ENCODE data around the gene FXYD7.

GRCh38 chr19:35123573-35123972 is 19.5 kb upstream of the FXYD7 start:
- TF ChIP-seq CTCF (conservative IDR thresholded peaks at IDR 0.05; ENCODE audit: low read length) (no peak), EZH2phosphoT487 (IDR thresholded peaks at IDR 0.05; ENCODE audit: borderline replicate concordance, low read depth, low read length) (no peak)

Data from OCI-LY7 (cell line).